ENCODE results near the gene OGG1. TPM values are rescaled to one million over a fixed set of nuclear protein-coding genes. Genes with fewer than 3 reads are reported as not detected.

OGG1 gene
- polyA plus RNA-seq, 1 donor from 2014 or later: 34.4 TPM

GRCh38 chr3:9778143-9779074, 28.7 kb downstream of the OGG1 start:
- no peaks in the 10 kb centered on the region for H3K79me2 ChIP-seq (replicated peaks; ENCODE audit: insufficient read depth, low read length)
- H3K4me3 ChIP-seq (ENCODE audit: low read length): no peak overlapping the region
- no peaks in the 10 kb centered on the region for H3K9me3 ChIP-seq (ENCODE audit: low read length)
- H3K9me2 ChIP-seq (ENCODE audit: insufficient read depth, low read length): no peaks in the 10 kb centered on the region
- no peak overlapping the region for H3K9ac ChIP-seq (ENCODE audit: low read length)
- H3F3A ChIP-seq (ENCODE audit: insufficient read depth, low read length, poor library complexity, severe bottlenecking): no peaks in the 10 kb centered on the region
- no peak overlapping the region for H3K27ac ChIP-seq (ENCODE audit: low read length)
- H3K4me2 ChIP-seq (ENCODE audit: low read length): no peak overlapping the region
- H3K27me3 ChIP-seq (ENCODE audit: insufficient read depth, low read depth, low read length): no peaks in the 10 kb centered on the region
- no peaks in the 10 kb centered on the region for H4K20me1 ChIP-seq (ENCODE audit: insufficient read depth)
- no peak for TF ChIP-seq EP300 (conservative IDR thresholded peaks at IDR 0.05; ENCODE audit: poor library complexity, severe bottlenecking)
- no peak for TF ChIP-seq REST (IDR thresholded peaks at IDR 0.05; ENCODE audit: borderline replicate concordance)
- TF ChIP-seq SMC3 (conservative IDR thresholded peaks at IDR 0.05; ENCODE audit: poor library complexity): no peak
- TF ChIP-seq TAF1 (IDR thresholded peaks at IDR 0.05; ENCODE audit: low read depth): no peak
- no peak for TF ChIP-seq RAD21 (conservative IDR thresholded peaks at IDR 0.05)
- TF ChIP-seq POLR2AphosphoS5 (IDR thresholded peaks at IDR 0.05): no peak
- TF ChIP-seq CTCF (IDR thresholded peaks at IDR 0.05; ENCODE audit: poor library complexity, severe bottlenecking): no peak
- no peak for TF ChIP-seq EZH2 (IDR thresholded peaks at IDR 0.05; ENCODE audit: borderline replicate concordance, insufficient read depth, low read length, poor library complexity, severe bottlenecking)
- no peak for TF ChIP-seq MXI1 (conservative IDR thresholded peaks at IDR 0.05; ENCODE audit: poor library complexity, severe bottlenecking)
- no peaks in the 10 kb centered on the region for H3K36me3 ChIP-seq (ENCODE audit: insufficient read depth, low read length)
- H2AFZ ChIP-seq (ENCODE audit: low read depth, low read length): no peak overlapping the region

- no peak for TF ChIP-seq EZH2 (IDR thresholded peaks at IDR 0.05; ENCODE audit: borderline replicate concordance, insufficient read depth, low read length, poor library complexity, severe bottlenecking)
- no peak for TF ChIP-seq MXI1 (conservative IDR thresholded peaks at IDR 0.05; ENCODE audit: poor library complexity, severe bottlenecking)
- no peak for TF ChIP-seq REST (IDR thresholded peaks at IDR 0.05; ENCODE audit: borderline replicate concordance)
- TF ChIP-seq POLR2AphosphoS5 (IDR thresholded peaks at IDR 0.05): no peak
- TF ChIP-seq RAD21 (conservative IDR thresholded peaks at IDR 0.05): no peak
- TF ChIP-seq SMC3 (conservative IDR thresholded peaks at IDR 0.05; ENCODE audit: poor library complexity): no peak
- no peak for TF ChIP-seq EP300 (conservative IDR thresholded peaks at IDR 0.05; ENCODE audit: poor library complexity, severe bottlenecking)
- TF ChIP-seq TAF1 (IDR thresholded peaks at IDR 0.05; ENCODE audit: low read depth): no peak
- TF ChIP-seq CTCF (IDR thresholded peaks at IDR 0.05; ENCODE audit: poor library complexity, severe bottlenecking): no peak
- no peak overlapping the region for H3K4me3 ChIP-seq (ENCODE audit: low read length)
- no peak overlapping the region for H3K27ac ChIP-seq (ENCODE audit: low read length)
- H2AFZ ChIP-seq (ENCODE audit: low read depth, low read length): no peak overlapping the region
- no peaks in the 10 kb centered on the region for H3K9me3 ChIP-seq (ENCODE audit: low read length)
- no peaks in the 10 kb centered on the region for H3K27me3 ChIP-seq (ENCODE audit: insufficient read depth, low read depth, low read length)
- no peaks in the 10 kb centered on the region for H3F3A ChIP-seq (ENCODE audit: insufficient read depth, low read length, poor library complexity, severe bottlenecking)
- no peaks in the 10 kb centered on the region for H3K79me2 ChIP-seq (replicated peaks; ENCODE audit: insufficient read depth, low read length)
- no peak overlapping the region for H3K9ac ChIP-seq (ENCODE audit: low read length)
- H3K9me2 ChIP-seq (ENCODE audit: insufficient read depth, low read length): no peaks in the 10 kb centered on the region
- no peaks in the 10 kb centered on the region for H4K20me1 ChIP-seq (ENCODE audit: insufficient read depth)
- H3K36me3 ChIP-seq (ENCODE audit: insufficient read depth, low read length): no peaks in the 10 kb centered on the region
- no peak overlapping the region for H3K4me2 ChIP-seq (ENCODE audit: low read length)
Measured at GRCh38 chr3:9779075-9779593, 29.4 kb downstream of the OGG1 start.
